SK-N-SH treated with all-trans-retinoic acid at 6 μM for 48 hours (cell line): ENCODE data around the gene GMPR2.

ENCODE experiments used
- ARNTL ChIP-seq: fragments of 450-650 bp; formaldehyde crosslinking; IDR thresholded peaks from 2 replicates; pipeline ENCODE4 v1.5.0; 2020; ENCODE audit warnings: low read depth, mild to moderate bottlenecking, moderate library complexity, borderline replicate concordance
- RARB ChIP-seq: fragments of 250-450 bp; sonication (Bioruptor Pico); IDR thresholded peaks from 2 replicates; pipeline ENCODE4 v1.8.0; 2021; ENCODE audit warnings: mild to moderate bottlenecking, moderate library complexity
- TSHZ2 ChIP-seq: fragments of 250-450 bp; sonication (Bioruptor Pico); IDR thresholded peaks from 2 replicates; pipeline ENCODE4 v1.5.0; 2020; ENCODE audit warnings: mild to moderate bottlenecking, moderate library complexity
- ZFP30 ChIP-seq: fragments of 450-650 bp; formaldehyde crosslinking; IDR thresholded peaks from 2 replicates; pipeline ENCODE4 v1.5.0; 2022; ENCODE audit warnings: mild to moderate bottlenecking, moderate library complexity
- TF ChIP-seq, protein P1 (sequence below): fragments of 250-450 bp; sonication (Bioruptor Pico); IDR thresholded peaks from 2 replicates; pipeline ENCODE4 v1.8.0; 2020; ENCODE audit warnings: mild to moderate bottlenecking, moderate library complexity, borderline replicate concordance

GRCh38 chr14:24186831-24187538 lies 45.7 kb upstream of the GMPR2 start:
- TF ChIP-seq ARNTL (CRISPR knock-in tag) (no peak), RARB (CRISPR knock-in tag) (no peak), ZFP30 (no peak), TSHZ2 (CRISPR knock-in tag) (no peak)
- TF ChIP-seq, protein P1, sequence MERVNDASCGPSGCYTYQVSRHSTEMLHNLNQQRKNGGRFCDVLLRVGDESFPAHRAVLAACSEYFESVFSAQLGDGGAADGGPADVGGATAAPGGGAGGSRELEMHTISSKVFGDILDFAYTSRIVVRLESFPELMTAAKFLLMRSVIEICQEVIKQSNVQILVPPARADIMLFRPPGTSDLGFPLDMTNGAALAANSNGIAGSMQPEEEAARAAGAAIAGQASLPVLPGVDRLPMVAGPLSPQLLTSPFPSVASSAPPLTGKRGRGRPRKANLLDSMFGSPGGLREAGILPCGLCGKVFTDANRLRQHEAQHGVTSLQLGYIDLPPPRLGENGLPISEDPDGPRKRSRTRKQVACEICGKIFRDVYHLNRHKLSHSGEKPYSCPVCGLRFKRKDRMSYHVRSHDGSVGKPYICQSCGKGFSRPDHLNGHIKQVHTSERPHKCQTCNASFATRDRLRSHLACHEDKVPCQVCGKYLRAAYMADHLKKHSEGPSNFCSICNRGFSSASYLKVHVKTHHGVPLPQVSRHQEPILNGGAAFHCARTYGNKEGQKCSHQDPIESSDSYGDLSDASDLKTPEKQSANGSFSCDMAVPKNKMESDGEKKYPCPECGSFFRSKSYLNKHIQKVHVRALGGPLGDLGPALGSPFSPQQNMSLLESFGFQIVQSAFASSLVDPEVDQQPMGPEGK (CRISPR knock-in tag): no peak
